ENCODE measurements around the gene NAT14. TPM values are rescaled to one million over a fixed set of nuclear protein-coding genes. Genes with fewer than 3 reads are reported as not detected.

The NAT14 gene
- polyA plus RNA-seq, 1 donor (not counting 4 experiments of a cell fraction or from before 2014, with no cell fraction given) = 11.0 TPM

GRCh38 chr19:55491546-55492360 is 6.8 kb downstream of the NAT14 start:
- H3K9me3 ChIP-seq (ENCODE audit: control insufficient read depth, low read depth, low read length) = no peaks in the 10 kb centered on the region
- DNase-seq (ENCODE audit: low read depth, low spot score) (no peak), FAIRE-seq (no peak)
- TF ChIP-seq CTCF (optimal IDR thresholded peaks at IDR 0.05 in 1 of 3, IDR thresholded peaks at IDR 0.05 in 1 of 3, conservative IDR thresholded peaks at IDR 0.05 in 1 of 3; ENCODE audit: extremely low read depth in 1 of 3, insufficient read depth in 2 of 3, low read length in 3 of 3) = no peak
- TF ChIP-seq EZH2 (IDR thresholded peaks at IDR 0.05; ENCODE audit: low read length) = no peak
- no peak overlapping the region for H3K4me3 ChIP-seq (ENCODE audit: control insufficient read depth in 2 of 3, extremely low read depth in 1 of 3, insufficient read depth in 2 of 3, low read depth in 1 of 3, low read length in 3 of 3)
- H2AFZ ChIP-seq (ENCODE audit: control insufficient read depth, low read length) = no peak overlapping the region
- dilution Hi-C loops (cut with MboI; ENCODE audit: extremely low pct_ligation_motif_present, low sequenced_read_pairs) = no loop called here
- peaks cover 3% of the 10 kb centered on the region for H3K9me1 ChIP-seq (ENCODE audit: control insufficient read depth, extremely low read depth, insufficient read depth, low read length)
- H3K4me2 ChIP-seq (ENCODE audit: control insufficient read depth, extremely low read depth, insufficient read depth, low read depth, low read length) = no peak overlapping the region
- H3K9ac ChIP-seq (ENCODE audit: control insufficient read depth, extremely low read depth, insufficient read depth, low read length) = no peak overlapping the region
- H3K79me2 ChIP-seq (ENCODE audit: control insufficient read depth, insufficient read depth, low read length) = no peaks in the 10 kb centered on the region
- no peaks in the 10 kb centered on the region for H4K20me1 ChIP-seq (ENCODE audit: control insufficient read depth, extremely low read depth, insufficient read depth, low read length)
- H3K27me3 ChIP-seq (ENCODE audit: control insufficient read depth, extremely low read depth, insufficient read depth, low read length) = peaks cover 40% of the 10 kb centered on the region
- no peaks in the 10 kb centered on the region for H3K36me3 ChIP-seq (ENCODE audit: control insufficient read depth in 2 of 2, extremely low read depth in 1 of 2, insufficient read depth in 2 of 2, low read length in 2 of 2)
- no peak overlapping the region for H3K27ac ChIP-seq (ENCODE audit: control insufficient read depth, insufficient read depth, low read length)
- peaks cover 19% of the 10 kb centered on the region for H3K4me1 ChIP-seq (ENCODE audit: control insufficient read depth, extremely low read depth, insufficient read depth, low read length)

- Histone ChIP-seq H2AFZ (ENCODE audit: control insufficient read depth, low read length) (no peak overlapping the region), H3K9me3 (ENCODE audit: control insufficient read depth, low read depth, low read length) (no peaks in the 10 kb centered on the region), H3K4me2 (ENCODE audit: control insufficient read depth, extremely low read depth, insufficient read depth, low read depth, low read length) (no peak overlapping the region), H4K20me1 (ENCODE audit: control insufficient read depth, extremely low read depth, insufficient read depth, low read length) (no peaks in the 10 kb centered on the region), H3K9me1 (ENCODE audit: control insufficient read depth, extremely low read depth, insufficient read depth, low read length) (no peaks in the 10 kb centered on the region), H3K27ac (ENCODE audit: control insufficient read depth, insufficient read depth, low read length) (no peak overlapping the region), H3K79me2 (ENCODE audit: control insufficient read depth, insufficient read depth, low read length) (no peaks in the 10 kb centered on the region), H3K4me1 (ENCODE audit: control insufficient read depth, extremely low read depth, insufficient read depth, low read length) (peaks cover 12% of the 10 kb centered on the region), H3K27me3 (ENCODE audit: control insufficient read depth, extremely low read depth, insufficient read depth, low read length) (peaks cover 40% of the 10 kb centered on the region), H3K9ac (ENCODE audit: control insufficient read depth, extremely low read depth, insufficient read depth, low read length) (no peak overlapping the region), H3K36me3 (ENCODE audit: control insufficient read depth in 2 of 2, extremely low read depth in 1 of 2, insufficient read depth in 2 of 2, low read length in 2 of 2) (no peaks in the 10 kb centered on the region), H3K4me3 (ENCODE audit: control insufficient read depth in 2 of 3, extremely low read depth in 1 of 3, insufficient read depth in 2 of 3, low read depth in 1 of 3, low read length in 3 of 3) (no peak overlapping the region)
- DNase-seq (ENCODE audit: low read depth, low spot score) = no peak
- no peak for FAIRE-seq
- dilution Hi-C loops (cut with MboI; ENCODE audit: extremely low pct_ligation_motif_present, low sequenced_read_pairs) = no loop called here
- TF ChIP-seq EZH2 (IDR thresholded peaks at IDR 0.05; ENCODE audit: low read length) (no peak), CTCF (optimal IDR thresholded peaks at IDR 0.05 in 1 of 3, IDR thresholded peaks at IDR 0.05 in 1 of 3, conservative IDR thresholded peaks at IDR 0.05 in 1 of 3; ENCODE audit: extremely low read depth in 1 of 3, insufficient read depth in 2 of 3, low read length in 3 of 3) (no peak)
Measured at GRCh38 chr19:55492362-55492944, 7.5 kb downstream of the NAT14 start.

All from keratinocyte (primary cell).